NB4 (cell line): Measurements from ENCODE around the gene TSFM.

ENCODE experiments used
- DNase-seq: peaks from one replicate; pipeline ENCODE4 v3.0.0; 2010; ENCODE audit warnings: low read depth
- H3K4me3 ChIP-seq: one replicate; pipeline ENCODE4 v1.5.1; 2011; ENCODE audit warnings: mild to moderate bottlenecking, low read depth, low read length, moderate library complexity
- MYC ChIP-seq: IDR thresholded peaks from 2 replicates; pipeline ENCODE4 v1.6.1; 2011; ENCODE audit warnings: low read depth, low read length
- POLR2A ChIP-seq: IDR thresholded peaks from 2 replicates; pipeline ENCODE4 v1.6.1; 2011; ENCODE audit warnings: mild to moderate bottlenecking; ENCODE audit not compliant: insufficient read length; ENCODE audit errors: extremely low read depth
- TF ChIP-seq, protein P1 (sequence below): IDR thresholded peaks from one replicate; pipeline ENCODE4 v1.5.1; 2012; ENCODE audit warnings: low read depth, low read length
- TF ChIP-seq, protein P2 (sequence below): IDR thresholded peaks from 2 replicates; pipeline ENCODE4 v1.6.1; 2011; ENCODE audit warnings: low read depth, low read length

TSFM gene

DNA sequence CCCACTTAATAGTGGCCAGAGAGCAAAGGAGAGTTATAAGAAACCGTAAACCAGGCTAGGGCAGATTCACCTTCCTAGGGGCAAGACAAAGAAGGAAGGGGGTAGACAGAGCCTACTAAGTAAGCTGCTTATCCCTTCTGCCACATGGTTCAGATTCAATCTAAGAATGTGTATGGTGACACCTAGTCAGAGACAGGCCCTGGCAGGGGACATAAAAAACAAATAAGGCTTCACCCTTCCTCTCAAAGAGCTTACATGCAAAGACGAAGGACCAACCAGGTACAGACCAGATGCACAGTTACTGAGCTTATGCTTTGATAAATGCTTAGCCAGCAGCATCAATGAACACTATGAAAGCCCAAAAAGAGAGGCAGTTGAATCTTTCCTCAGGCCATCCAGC lies 20.1 kb upstream of the TSFM start:
- TF ChIP-seq, protein P1, sequence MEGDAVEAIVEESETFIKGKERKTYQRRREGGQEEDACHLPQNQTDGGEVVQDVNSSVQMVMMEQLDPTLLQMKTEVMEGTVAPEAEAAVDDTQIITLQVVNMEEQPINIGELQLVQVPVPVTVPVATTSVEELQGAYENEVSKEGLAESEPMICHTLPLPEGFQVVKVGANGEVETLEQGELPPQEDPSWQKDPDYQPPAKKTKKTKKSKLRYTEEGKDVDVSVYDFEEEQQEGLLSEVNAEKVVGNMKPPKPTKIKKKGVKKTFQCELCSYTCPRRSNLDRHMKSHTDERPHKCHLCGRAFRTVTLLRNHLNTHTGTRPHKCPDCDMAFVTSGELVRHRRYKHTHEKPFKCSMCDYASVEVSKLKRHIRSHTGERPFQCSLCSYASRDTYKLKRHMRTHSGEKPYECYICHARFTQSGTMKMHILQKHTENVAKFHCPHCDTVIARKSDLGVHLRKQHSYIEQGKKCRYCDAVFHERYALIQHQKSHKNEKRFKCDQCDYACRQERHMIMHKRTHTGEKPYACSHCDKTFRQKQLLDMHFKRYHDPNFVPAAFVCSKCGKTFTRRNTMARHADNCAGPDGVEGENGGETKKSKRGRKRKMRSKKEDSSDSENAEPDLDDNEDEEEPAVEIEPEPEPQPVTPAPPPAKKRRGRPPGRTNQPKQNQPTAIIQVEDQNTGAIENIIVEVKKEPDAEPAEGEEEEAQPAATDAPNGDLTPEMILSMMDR = no peak
- no peak for TF ChIP-seq POLR2A
- TF ChIP-seq, protein P2, sequence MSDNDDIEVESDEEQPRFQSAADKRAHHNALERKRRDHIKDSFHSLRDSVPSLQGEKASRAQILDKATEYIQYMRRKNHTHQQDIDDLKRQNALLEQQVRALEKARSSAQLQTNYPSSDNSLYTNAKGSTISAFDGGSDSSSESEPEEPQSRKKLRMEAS = no peak
- no peak for TF ChIP-seq MYC
- DNase-seq = no peak
- no peak overlapping the region for H3K4me3 ChIP-seq

DNA sequence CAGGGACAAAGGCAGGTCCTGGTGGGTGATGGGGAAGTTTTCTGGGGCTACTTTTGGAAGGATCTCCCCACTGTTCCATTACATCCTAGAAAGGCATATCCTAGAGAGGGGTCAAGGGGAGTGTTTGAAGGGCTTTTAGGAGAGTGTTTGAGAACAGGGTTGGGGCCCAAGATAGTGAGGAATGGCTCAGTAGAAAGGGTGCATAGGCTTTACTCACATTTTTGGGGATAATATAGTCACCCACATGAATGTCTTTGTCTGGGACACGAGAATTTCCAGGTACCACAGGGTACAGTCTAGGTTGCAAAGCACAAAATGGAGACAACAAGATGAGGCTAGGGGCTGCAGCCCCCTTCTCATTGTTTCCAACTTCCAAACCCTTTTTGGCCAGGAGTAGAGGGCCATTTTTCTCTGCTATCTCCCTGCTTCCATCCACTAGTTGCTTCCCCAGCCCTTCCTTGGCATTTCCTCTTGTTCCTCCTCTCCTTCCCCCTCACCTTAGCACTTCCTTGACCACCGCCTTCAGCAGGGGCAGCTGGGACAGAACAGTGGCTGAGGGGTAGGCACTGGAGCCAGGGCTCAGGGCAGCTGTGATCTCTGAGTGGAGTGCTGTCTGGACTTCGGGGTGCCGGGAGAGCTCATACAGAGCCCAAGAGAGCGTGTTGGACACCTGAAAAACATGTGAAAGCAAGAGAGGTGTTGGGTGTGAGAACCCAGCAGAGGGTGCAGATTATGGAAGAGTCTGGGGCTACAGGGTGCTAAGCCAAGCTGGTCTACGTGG lies 18.5 kb upstream of the TSFM start:
- TF ChIP-seq, protein P2 = no peak
- TF ChIP-seq MYC (no peak), POLR2A (no peak)
- TF ChIP-seq, protein P1 = no peak
- no peak for DNase-seq
- no peak overlapping the region for H3K4me3 ChIP-seq

DNA sequence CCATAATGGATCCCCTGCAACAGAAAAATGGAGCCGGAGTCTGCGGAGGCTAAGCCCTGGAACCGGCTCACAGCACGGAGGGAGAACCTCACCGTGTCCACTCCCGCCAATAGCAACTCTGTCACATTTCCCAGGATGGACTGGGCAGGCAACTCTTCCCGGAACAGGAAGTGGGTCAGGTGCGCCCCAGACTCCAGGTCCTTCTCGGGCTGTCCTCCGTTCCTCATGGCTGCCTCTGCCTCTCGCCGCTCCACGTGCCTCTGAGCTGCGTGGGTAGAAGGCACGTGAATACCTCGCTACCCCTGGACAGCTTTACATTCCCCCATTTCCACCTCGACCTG lies 18.0 kb upstream of the TSFM start:
- no peak overlapping the region for H3K4me3 ChIP-seq
- DNase-seq = no peak
- no peak for TF ChIP-seq MYC
- TF ChIP-seq POLR2A = no peak
- TF ChIP-seq, protein P1 = no peak
- TF ChIP-seq, protein P2 = no peak

DNA sequence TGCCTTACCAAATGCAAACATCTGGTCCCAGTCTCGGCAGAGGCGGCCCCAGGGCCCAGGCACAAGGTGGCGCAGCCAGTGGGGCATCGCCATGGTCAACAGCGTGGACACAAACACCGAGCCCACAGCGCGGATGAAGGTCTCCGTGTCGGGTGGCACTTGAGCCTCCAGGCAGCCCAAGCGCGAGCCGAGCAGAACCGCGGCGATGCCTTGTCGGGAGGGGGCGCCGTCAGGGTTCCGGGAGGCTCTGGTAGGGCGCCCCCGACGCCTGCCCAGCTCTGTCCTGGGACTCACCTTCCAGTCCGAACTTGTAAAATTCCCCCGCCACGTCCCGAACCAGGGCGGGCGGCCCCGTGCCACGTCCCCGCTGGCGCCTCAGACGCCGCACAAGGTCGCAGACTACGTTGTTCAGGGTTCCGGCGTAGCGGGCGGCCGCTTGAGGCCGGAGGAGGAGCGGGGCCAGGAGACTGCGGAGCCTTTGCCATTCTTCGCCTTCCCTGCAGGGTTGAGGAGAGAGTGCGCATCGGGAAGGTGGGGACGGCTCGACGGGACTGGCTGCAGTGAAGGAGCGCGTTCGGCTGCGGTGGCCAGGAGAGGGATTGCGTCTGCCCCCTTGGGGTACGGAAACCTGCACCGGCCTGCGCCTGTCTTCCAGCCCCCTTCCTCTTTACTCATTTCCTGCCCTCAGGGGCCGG lies 17.4 kb upstream of the TSFM start:
- peak; percentile 65 for DNase-seq

DNA sequence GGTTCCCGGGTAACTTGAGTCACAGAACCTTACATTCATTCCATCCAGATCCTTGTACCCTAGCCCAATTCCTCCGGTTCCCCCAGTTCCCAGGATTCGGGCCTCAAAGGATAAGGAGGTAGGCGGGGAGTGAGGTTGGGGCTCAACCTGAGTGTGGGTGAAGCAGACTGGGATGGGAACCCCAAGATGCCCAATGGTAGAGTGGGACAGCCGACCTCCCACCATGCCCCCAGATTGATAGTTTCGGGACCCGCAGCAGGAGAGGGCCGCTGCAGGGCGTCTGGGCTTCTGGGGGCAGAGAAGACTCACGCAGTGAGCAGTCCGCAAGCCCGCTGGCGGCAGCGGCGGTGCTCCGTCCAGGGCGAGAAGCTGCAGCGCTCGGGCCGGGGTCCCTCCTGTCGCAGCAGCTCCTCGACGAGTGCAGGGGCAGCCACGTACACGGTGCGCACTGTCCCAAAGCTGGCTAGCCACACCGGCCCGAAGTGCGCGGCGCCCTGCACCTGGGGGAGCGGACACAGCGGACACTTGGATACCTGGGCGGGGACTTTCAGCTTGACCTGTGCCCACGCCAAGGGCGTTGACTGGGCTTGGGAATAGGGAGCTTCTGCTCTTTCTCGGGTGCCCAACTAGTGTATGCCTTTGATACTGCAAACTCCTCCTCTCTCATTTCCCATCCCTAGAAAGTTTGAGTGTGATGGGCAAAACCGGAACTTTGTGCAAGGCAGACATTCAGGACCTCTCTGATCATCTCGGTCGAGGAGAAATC lies 16.7 kb upstream of the TSFM start:
- peak overlapping the region; percentile 1 for H3K4me3 ChIP-seq
- DNase-seq = no peak
- TF ChIP-seq MYC (no peak), POLR2A (no peak)
- TF ChIP-seq, protein P1 = no peak
- TF ChIP-seq, protein P2 = no peak

More for the DNA sequence above, 17.4 kb upstream of the TSFM start:
- H3K4me3 ChIP-seq = no peak overlapping the region
- TF ChIP-seq, protein P1 = peak; percentile 35
- TF ChIP-seq MYC = no peak
